Measurements from ENCODE around the gene CCDC93. TPM values are rescaled to one million over a fixed set of nuclear protein-coding genes. Genes with fewer than 3 reads are reported as not detected.
"Not testable (repeated sequence)": the region's sequence is repeated elsewhere in the genome, so short reads cannot be mapped to it uniquely, and the experiment has no call there.

CCDC93 gene
- polyA plus RNA-seq, 12 donors, result 20.2 to 52.1 (median 31.1) TPM; not detected in 1

- peak; percentile 23 for DNase-seq
These were observed 32.9 kb upstream of the CCDC93 start for GRCh38 chr2:118046634-118047210.

GRCh38 chr2:118045286-118045685 is 31.4 kb upstream of the CCDC93 start:
- no peak for DNase-seq

GRCh38 chr2:118044854-118045253 is 31.0 kb upstream of the CCDC93 start:
- DNase-seq, result no peak

GRCh38 chr2:118044103-118044716 is 30.3 kb upstream of the CCDC93 start:
- DNase-seq, result no peak

GRCh38 chr2:118040891-118041290 is 27.0 kb upstream of the CCDC93 start:
- no peak for DNase-seq

GRCh38 chr2:118032169-118033013 is 18.5 kb upstream of the CCDC93 start:
- DNase-seq, result no peak

- DNase-seq, result no peak
These were observed 17.7 kb upstream of the CCDC93 start for GRCh38 chr2:118031566-118031965.

- no peak for DNase-seq
These were observed 15.2 kb upstream of the CCDC93 start for GRCh38 chr2:118029025-118029424.

GRCh38 chr2:118021356-118021755 is 7.5 kb upstream of the CCDC93 start:
- no peak for DNase-seq

- DNase-seq, result no peak
These were observed 6.0 kb upstream of the CCDC93 start for GRCh38 chr2:118019821-118020220.

- no peak for DNase-seq
These were observed 3.0 kb upstream of the CCDC93 start for GRCh38 chr2:118016911-118017310.

GRCh38 chr2:118015761-118016160 is 1.9 kb upstream of the CCDC93 start:
- DNase-seq, result not testable (repeated sequence)

- DNase-seq, result no peak
These were observed 588 bp upstream of the CCDC93 start for GRCh38 chr2:118014492-118014824.

GRCh38 chr2:118013221-118013723 is 598 bp downstream of the CCDC93 start:
- DNase-seq, result peak; percentile 8

GRCh38 chr2:118012778-118013177 is 1.1 kb downstream of the CCDC93 start:
- no peak for DNase-seq

GRCh38 chr2:118010473-118010872 is 3.4 kb downstream of the CCDC93 start:
- DNase-seq, result no peak

GRCh38 chr2:118006861-118007260 is 7.0 kb downstream of the CCDC93 start:
- no peak for DNase-seq

GRCh38 chr2:118006326-118006725 is 7.5 kb downstream of the CCDC93 start:
- no peak for DNase-seq

GRCh38 chr2:118003396-118003824 is 10.5 kb downstream of the CCDC93 start:
- peak; percentile 75 for DNase-seq

GRCh38 chr2:118000041-118000440 is 13.8 kb downstream of the CCDC93 start:
- DNase-seq, result no peak

GRCh38 chr2:117997872-117998454 is 15.9 kb downstream of the CCDC93 start:
- no peak for DNase-seq

GRCh38 chr2:117996525-117996924 is 17.3 kb downstream of the CCDC93 start:
- no peak for DNase-seq

Data from muscle of arm (tissue), 12 donors.